HTR-8/SVneo (cell line): ENCODE results near the gene EPM2A.

ENCODE experiments used
- DNase-seq: peaks from one replicate; pipeline ENCODE4 v3.0.0; 2011; ENCODE audit warnings: low spot score, mixed read lengths; ENCODE audit not compliant: insufficient read length
- FAIRE-seq: peaks from 2 replicates; lab custom pipeline; 2011; peaks lifted over from hg19 to GRCh38; lab: Jason Lieb, UNC

EPM2A gene

DNA sequence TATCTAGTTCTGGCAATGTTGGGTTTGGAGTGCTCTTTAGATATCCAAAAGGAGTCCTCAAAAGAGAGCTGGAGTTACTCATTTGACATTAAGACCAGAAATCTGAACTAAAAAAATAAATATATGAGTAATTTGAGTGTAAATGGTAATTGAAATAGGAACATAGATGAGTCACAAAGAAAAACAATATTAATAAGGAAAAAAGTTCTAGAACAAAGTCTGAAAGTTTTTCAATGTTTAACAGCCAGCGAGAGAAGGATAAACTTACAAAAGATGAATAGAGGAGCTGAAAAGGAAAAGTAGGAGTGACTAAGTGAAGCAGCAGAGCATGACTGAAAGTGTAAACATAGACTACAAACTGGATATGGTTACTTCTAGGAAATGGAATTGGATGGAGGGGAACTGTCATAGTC lies 46.8 kb downstream of the EPM2A start:
- no peak for FAIRE-seq

DNA sequence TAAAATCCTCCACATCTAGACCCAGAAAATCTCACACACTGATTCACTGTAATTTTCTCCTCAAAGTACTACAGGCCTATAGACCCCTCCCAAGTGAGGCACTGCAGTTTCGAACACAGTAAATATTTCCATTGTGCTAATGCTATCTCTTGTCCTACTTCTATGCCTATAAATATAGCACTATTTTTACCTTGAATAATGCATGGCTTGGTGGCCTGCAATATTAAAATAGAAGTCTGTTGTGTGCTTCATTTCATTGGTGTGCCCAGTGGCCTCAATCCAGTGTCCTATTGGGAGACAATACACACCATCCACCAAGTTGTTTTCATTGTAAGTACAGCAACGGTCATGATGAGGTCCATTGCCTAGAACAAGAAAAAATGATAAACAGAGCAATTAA lies 49.4 kb downstream of the EPM2A start:
- FAIRE-seq (no peak), DNase-seq (no peak)

More for the DNA sequence above, 46.8 kb downstream of the EPM2A start:
- DNase-seq, result no peak

DNA sequence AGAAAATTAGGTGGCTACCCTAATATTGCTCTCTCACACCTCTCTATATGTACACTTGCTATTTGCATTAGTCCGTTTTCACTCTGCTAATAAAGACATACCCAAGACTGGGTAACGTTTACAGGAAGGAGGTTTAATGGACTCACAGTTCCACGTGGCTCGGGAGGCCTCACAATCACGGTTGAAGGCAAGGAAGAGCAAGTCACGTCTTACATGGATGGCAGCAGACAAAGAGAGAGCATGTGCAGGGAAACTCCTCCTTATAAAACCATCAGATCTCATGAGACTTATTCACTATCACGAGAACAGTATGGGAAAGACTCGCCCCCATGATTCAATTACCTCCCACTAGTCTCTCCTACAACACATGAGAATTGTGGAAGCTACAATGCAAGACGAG lies 53.4 kb downstream of the EPM2A start:
- no peak for DNase-seq
- FAIRE-seq, result no peak

GRCh38 chr6:145673504-145673903 lies 61.8 kb downstream of the EPM2A start:
- DNase-seq, result no peak
- no peak for FAIRE-seq

- FAIRE-seq (no peak), DNase-seq (no peak)
Measured at GRCh38 chr6:145670311-145670710, 65.0 kb downstream of the EPM2A start.

- DNase-seq (peak; percentile 18), FAIRE-seq (no peak)
Measured at GRCh38 chr6:145669627-145670034, 65.7 kb downstream of the EPM2A start.

DNA sequence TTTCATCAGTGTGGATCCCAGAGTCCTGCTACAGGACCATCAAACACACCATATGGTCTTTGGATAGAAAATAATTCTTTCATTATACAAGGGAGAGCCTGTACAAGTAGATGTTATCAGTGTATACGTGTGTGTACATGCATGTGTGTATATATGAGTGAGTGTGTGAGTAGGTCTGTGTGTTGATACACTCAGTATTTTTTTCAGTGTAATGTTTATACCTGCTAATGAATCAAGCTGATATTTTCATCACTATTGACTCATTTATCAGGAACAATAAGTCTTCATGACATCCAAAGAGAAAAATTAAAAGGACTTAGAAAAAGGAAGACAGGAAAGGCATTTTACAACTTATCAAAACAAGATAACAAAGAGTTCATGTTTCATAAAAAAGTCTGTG lies 66.5 kb downstream of the EPM2A start:
- no peak for DNase-seq
- no peak for FAIRE-seq

DNA sequence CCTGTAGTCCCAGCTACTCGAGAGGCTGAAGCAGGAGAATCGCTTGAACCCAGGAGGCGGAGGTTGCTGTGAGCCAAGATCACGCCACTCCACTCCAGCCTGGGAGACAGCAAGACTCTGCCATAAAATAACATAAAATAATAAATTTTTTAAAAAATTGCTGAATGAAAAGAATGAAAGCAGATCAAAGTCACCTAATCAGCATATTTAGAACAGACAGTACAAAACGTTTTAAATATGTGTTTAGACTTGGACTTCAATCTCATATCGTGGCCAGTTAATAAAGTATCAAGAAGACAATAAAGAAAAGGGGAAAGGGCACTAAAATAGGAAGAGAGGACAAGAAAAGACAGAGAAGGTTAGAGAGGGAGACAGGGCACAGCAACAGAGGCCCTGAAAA lies 74.6 kb downstream of the EPM2A start:
- DNase-seq, result no peak
- no peak for FAIRE-seq

DNA sequence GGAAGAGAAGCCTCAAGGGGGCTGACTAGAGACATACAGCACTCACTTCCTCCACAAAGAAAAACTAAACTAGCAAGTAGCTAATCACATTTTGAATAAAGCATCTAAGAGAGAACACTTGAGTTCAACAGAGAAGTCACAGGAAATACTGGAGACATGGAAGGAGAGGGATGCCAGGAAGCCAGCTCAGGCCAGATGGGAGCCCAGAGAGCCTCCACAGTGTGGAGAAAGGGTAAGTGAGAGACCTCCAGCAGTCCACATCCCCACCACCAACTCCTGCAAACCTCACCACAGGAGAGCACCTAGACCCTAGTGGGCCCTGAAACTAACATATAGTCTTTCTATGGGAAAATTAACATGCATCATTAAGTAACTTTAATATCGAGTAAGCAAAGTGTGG lies 79.2 kb downstream of the EPM2A start:
- no peak for DNase-seq
- no peak for FAIRE-seq

DNA sequence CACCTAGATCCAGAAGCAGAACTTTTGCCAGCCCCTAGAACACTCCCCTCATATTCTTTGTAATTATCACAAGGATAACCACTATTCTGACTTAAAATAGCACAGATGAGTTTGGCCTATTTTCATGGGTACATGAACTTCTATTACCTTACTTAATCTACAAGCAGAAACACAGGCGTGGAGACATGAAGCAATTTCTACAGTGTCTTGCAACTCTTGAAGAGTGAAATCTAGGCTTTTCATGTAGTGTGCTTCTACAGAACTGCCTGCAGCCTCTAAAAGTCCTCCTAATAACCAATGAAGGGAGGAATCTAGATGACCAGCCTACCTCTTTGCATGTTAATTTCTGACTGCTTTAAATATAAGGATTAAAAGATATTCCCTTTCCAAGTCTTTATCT lies 82.7 kb downstream of the EPM2A start:
- FAIRE-seq, result no peak
- DNase-seq, result no peak

GRCh38 chr6:145651988-145652387 lies 83.3 kb downstream of the EPM2A start:
- FAIRE-seq (no peak), DNase-seq (no peak)

- FAIRE-seq (no peak), DNase-seq (no peak)
Measured at GRCh38 chr6:145648149-145648548, 87.2 kb downstream of the EPM2A start.

- FAIRE-seq, result no peak
Measured at GRCh38 chr6:145647602-145648001, 87.7 kb downstream of the EPM2A start.

GRCh38 chr6:145643760-145644159 lies 91.6 kb downstream of the EPM2A start:
- no peak for FAIRE-seq
- no peak for DNase-seq

More at GRCh38 chr6:145647602-145648001, 87.7 kb downstream of the EPM2A start:
- no peak for DNase-seq

DNA sequence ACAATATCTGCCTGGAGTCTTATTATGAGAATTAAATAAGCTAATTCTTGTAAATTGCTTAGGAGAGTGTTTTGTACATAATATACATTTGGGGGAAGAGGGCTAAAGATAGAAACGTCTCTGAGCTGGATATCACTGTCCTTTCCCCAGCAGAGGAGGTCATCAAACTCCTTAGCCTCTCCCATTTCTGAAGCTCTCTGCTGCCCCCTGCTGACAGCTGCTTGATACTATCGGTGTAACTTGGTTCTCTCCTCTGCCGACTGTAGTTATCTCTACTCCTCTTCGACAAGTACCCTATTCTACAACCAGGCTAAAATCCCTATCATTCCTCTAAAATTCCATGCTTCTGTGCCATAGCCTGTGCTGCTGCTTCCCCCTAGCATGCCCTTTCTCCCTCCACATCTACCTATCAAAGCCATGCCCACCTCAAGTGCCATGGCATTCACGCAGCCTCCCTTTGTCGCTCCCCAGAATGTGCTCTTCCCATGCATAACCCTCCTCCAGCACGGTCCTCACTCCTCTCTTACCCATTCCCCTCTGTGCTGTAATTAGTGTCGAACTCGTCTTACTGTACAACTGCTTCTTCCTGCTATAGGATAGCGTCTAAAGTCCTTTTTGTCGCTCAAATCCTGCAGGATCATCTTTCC lies 101.2 kb downstream of the EPM2A start:
- FAIRE-seq (no peak), DNase-seq (peak; percentile 66)

DNA sequence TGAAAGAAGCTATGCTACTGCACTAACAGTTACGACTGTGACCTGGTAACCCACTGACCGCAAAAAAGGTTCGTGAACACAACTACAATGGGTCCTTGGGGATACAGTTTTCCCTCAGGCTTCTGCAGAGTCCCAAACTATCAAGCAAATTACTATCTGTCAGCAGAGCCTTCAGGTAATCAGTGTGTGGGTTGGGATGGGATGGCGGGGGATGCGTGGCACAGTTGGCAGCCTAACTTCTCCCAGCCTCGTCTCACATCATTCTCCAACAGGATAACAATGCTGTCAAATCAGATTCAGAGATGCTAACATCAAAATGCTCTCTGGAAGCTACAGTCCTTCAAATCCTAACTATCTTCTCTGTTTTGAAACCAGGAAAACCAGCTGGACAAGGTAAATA lies 102.3 kb downstream of the EPM2A start:
- no peak for FAIRE-seq
- no peak for DNase-seq

DNA sequence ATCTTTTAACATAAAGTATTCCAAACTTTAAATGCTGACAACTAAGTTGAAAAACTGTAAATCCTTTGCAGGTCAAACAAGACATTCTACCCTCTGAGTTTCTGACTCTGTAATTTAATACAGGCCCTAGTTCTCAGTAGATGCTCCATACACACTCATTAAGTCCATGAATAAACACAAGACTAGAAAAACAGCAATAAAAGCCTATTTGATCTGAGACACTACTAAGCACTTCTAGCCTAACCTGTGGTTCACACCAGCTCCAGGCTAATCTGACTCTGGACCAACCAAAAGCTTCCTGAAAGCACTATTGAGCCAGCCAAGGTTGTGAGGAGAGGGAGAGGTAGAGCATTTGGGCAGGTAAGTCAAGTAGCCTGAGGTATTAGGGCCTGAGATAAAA lies 103.9 kb downstream of the EPM2A start:
- FAIRE-seq, result no peak
- DNase-seq, result no peak

- no peak for FAIRE-seq
- DNase-seq, result no peak
Measured at GRCh38 chr6:145630598-145630997, 104.7 kb downstream of the EPM2A start.

DNA sequence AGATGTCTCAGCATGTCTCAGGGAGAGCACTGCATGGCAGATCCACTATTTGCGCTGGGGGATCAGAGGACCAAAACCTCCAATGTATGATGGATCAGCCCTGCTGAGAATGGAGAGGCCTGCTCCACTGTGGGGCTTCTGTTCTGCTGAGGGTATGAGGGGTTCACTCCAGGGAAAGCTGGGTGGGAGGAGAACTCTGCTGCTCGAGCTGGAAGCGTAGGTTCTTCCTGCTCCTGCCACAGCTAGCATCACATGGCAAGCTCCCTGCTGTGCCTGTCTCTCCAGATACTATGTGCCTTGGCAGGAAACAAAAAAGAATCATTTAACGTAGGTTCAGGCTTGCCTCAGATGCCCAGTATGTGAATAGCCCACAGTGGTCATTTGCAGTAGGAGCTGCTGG lies 105.8 kb downstream of the EPM2A start:
- DNase-seq (no peak), FAIRE-seq (no peak)

DNA sequence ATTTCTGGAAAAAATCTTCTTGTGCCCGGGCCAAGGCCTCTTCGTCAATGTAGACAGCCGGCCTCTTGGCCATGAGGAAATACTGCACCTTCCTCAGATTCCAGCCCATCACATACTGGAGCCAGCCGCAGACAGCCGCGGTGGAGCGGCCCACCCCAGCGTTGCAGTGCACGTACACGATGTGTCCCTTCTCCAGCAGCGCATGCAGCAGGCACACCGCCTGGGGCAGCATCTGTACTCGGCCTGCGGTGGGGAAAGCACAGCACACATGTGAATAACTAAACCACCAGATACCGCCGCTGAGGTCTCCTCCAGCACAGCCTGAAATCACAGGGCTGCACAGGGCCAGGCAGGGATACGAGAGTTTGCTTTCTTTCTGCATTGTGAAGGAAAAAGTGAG lies 107.9 kb downstream of the EPM2A start:
- DNase-seq (no peak), FAIRE-seq (no peak)

GRCh38 chr6:145626857-145627256 lies 108.5 kb downstream of the EPM2A start:
- FAIRE-seq, result no peak
- no peak for DNase-seq

GRCh38 chr6:145623231-145623630 lies 112.1 kb downstream of the EPM2A start:
- FAIRE-seq (no peak), DNase-seq (no peak)

DNA sequence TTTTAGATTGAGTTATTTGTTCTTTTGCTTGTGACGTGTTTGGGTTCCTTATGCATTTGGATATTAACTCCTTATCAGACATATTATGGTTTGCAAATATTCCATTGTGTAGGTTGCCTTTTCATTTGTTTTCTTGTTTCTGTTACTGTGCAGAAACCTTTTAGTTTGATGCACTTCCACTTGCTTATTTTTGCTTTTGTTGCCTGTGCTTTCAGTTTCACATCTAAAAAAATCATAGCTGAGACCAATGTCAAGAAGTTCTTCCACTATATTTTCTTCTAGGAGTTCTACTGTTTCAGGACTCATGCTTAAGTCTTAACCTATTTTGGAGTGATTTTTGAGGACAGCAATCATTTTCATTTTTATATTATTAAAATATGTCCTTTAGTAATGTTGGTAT lies 113.5 kb downstream of the EPM2A start:
- FAIRE-seq, result no peak
- DNase-seq, result no peak
